Measurements from ENCODE around the gene FGD3.

FGD3 gene

GRCh38 chr9:93059715-93060578 is 112.6 kb downstream of the FGD3 start:
- no peak for TF ChIP-seq CTCF (IDR thresholded peaks at IDR 0.05; ENCODE audit: low read depth, low read length, missing control alignments)
- H3K4me3 ChIP-seq (ENCODE audit: low read depth, low read length): no peak overlapping the region
- no peak for DNase-seq (ENCODE audit: low read depth)
- in situ Hi-C loops (cut with HindIII; ENCODE audit: low sequenced_read_pairs): no loop called here

GRCh38 chr9:93060746-93061259 is 113.5 kb downstream of the FGD3 start:
- H3K4me3 ChIP-seq (ENCODE audit: low read depth, low read length): no peak overlapping the region
- in situ Hi-C loops (cut with HindIII; ENCODE audit: low sequenced_read_pairs): no loop called here
- DNase-seq (ENCODE audit: low read depth): no peak
- no peak for TF ChIP-seq CTCF (IDR thresholded peaks at IDR 0.05; ENCODE audit: low read depth, low read length, missing control alignments)

- TF ChIP-seq CTCF (IDR thresholded peaks at IDR 0.05; ENCODE audit: low read depth, low read length, missing control alignments): no peak
- H3K4me3 ChIP-seq (ENCODE audit: low read depth, low read length): no peak overlapping the region
- in situ Hi-C loops (cut with HindIII; ENCODE audit: low sequenced_read_pairs): no loop called here
- DNase-seq (ENCODE audit: low read depth): no peak
These were observed 114.0 kb downstream of the FGD3 start for GRCh38 chr9:93061260-93061751.

- H3K4me3 ChIP-seq (ENCODE audit: low read depth, low read length): no peak overlapping the region
- TF ChIP-seq CTCF (IDR thresholded peaks at IDR 0.05; ENCODE audit: low read depth, low read length, missing control alignments): no peak
- DNase-seq (ENCODE audit: low read depth): no peak
- in situ Hi-C loops (cut with HindIII; ENCODE audit: low sequenced_read_pairs): no loop called here
These were observed 114.8 kb downstream of the FGD3 start for GRCh38 chr9:93061791-93062763.

GRCh38 chr9:93064392-93065134 is 117.2 kb downstream of the FGD3 start:
- in situ Hi-C loops (cut with HindIII; ENCODE audit: low sequenced_read_pairs): no loop called here
- no peak overlapping the region for H3K4me3 ChIP-seq (ENCODE audit: low read depth, low read length)
- no peak for TF ChIP-seq CTCF (IDR thresholded peaks at IDR 0.05; ENCODE audit: low read depth, low read length, missing control alignments)
- peak; percentile 20 for DNase-seq (ENCODE audit: low read depth)
